KG1 (cell line): ENCODE measurements around the gene MARCHF10.

Experiments used
- DNase-seq: peaks from one replicate; lab custom pipeline; 2025; lab: John Stamatoyannopoulos, UW

The MARCHF10 gene

GRCh38 chr17:62676952-62677596, 131.0 kb downstream of the MARCHF10 start:
- no peak for DNase-seq

GRCh38 chr17:62676231-62676943, 131.7 kb downstream of the MARCHF10 start:
- no peak for DNase-seq

DNA sequence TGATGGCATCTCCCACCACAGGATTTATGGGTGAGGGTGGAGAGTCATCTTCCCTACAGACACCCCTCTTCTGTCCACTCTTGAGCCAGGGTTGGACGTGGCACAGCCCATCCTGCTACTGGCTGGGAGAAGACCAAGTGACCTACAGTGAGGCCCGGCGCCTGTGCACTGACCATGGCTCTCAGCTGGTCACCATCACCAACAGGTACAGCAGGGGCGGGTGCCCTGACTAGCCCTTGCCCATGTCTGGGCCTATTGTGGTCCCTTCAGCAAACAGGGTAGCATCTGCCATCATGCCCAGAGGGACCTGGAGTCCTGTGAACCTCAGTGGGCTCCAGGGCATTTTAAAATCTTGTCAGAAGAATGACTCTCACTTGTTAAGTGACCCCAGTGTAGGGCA, 132.4 kb downstream of the MARCHF10 start:
- DNase-seq: no peak

DNA sequence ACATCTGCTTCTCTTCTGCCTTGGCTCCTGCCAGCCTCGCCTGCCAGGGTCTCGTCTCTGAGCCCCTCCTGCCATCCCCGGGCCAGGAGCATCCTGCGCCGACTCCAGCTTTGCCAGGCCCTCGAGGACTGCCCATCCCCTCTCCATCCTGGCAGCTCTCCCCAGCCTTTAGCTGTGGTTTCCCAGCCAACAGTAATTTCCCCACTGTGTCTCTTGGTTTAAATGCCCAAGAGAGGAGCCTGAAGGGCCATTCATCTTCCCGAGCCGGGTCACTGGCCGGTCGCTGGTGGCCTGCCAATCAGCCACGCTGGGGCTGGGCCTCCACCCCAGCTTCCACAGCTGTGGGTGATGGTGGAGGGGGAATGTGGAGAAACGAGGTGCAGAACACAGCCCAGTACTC, 132.9 kb downstream of the MARCHF10 start:
- no peak for DNase-seq

DNA sequence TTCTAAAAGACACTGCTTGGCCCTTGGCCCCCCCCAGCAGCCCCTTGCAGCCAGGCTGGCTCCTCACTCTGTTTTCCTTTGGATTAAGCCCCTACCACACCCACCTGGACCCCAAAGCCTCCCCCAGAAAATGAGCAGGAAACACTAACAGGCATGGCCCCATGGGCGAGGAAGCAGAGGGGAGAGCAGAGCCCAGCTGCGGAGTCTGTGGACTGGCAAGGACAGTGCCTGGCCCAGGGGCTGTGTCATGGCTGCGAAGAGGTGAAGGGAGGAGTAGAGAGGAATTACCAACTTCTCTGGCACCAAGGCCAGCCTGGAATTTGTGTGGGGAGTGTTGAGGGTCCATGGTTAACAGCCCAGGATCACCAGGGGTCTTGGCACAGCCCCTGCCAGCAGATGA, 133.3 kb downstream of the MARCHF10 start:
- DNase-seq: no peak

- no peak for DNase-seq
These were observed 133.8 kb downstream of the MARCHF10 start for GRCh38 chr17:62674363-62674739.

DNA sequence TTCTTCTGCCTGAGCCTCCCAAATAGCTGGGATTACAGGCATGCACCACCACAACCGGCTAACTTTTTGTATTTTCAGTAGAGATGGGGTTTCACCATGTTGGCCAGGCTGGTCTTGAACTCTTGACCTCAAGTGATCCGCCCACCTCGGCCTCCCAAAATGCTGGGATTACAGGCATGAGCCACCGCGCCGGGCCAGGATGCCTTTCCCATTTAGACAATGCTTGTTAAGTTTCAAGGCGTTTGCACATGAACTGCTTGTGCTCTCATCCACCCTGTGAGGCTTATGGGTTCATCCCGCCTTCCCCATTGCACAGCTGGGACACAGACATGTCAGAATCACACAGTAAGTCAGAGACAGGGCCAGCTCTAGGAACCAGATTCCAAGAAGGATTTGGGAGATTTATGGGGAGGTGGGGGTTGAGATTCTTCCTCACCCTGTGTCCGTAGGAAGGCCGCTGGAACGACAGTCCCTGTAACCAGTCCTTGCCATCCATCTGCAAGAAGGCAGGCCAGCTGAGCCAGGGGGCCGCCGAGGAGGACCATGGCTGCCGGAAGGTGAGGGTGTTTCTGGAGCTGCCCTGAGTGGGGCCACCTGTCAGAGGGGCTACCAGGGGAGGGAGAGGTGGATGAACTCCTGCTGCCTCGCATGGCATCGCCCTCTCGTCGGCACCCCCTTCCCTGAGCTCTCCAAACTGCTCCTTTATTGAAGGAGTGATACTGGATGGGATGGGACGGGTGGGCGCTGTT, 134.3 kb downstream of the MARCHF10 start:
- no peak for DNase-seq

GRCh38 chr17:62672957-62673356, 135.2 kb downstream of the MARCHF10 start:
- no peak for DNase-seq

DNA sequence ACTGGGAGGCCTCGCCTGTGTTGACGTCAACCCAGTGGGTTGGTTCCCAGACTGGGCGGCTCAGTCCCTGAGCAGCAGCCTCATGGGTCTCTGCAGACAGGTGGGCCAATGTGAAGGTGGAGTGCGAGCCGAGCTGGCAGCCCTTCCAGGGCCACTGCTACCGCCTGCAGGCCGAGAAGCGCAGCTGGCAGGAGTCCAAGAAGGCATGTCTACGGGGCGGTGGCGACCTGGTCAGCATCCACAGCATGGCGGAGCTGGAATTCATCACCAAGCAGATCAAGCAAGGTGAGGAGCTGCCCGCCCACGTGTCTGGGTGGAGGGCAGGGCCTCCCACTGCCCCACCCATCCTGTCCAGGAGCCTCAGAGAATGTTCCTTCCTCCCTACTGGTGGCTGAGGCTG, 136.6 kb downstream of the MARCHF10 start:
- DNase-seq: no peak

- no peak for DNase-seq
These were observed 137.8 kb downstream of the MARCHF10 start for GRCh38 chr17:62670202-62670821.

DNA sequence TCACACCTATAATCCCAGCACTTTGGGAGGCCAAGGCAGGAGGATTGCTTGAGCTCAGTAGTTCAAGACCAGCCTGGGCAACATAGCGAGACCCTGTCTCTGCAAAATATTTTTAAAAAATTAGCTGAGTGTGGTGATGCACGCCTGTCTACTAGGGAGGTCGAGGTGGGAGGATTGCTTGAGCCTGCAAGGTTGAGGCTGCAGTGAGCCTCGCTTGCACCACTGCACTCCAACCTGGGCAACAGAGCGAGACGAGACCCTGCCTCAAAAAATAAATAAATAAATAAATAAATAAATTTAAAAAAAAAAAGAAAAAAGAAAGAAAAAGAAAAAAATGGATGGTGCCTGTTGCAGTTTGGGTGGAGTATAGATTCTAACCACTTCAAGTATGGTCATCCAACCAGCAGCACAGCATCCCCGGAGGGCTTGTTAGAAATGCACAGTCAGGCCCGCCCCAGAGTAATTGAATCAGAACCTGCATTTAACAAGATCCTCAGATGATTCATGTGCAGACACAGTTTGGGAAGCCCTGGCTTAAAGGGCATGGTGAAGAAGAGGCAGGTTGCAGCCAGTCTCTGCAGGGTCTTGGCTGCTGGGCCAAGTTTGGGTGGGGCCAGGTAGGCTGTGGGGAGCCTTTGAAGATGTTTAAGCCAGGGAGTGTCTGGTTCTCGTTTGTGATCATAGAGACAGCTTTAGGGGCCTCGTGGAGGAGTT, 139.9 kb downstream of the MARCHF10 start:
- no peak for DNase-seq

GRCh38 chr17:62666801-62667591, 141.1 kb downstream of the MARCHF10 start:
- no peak for DNase-seq

DNA sequence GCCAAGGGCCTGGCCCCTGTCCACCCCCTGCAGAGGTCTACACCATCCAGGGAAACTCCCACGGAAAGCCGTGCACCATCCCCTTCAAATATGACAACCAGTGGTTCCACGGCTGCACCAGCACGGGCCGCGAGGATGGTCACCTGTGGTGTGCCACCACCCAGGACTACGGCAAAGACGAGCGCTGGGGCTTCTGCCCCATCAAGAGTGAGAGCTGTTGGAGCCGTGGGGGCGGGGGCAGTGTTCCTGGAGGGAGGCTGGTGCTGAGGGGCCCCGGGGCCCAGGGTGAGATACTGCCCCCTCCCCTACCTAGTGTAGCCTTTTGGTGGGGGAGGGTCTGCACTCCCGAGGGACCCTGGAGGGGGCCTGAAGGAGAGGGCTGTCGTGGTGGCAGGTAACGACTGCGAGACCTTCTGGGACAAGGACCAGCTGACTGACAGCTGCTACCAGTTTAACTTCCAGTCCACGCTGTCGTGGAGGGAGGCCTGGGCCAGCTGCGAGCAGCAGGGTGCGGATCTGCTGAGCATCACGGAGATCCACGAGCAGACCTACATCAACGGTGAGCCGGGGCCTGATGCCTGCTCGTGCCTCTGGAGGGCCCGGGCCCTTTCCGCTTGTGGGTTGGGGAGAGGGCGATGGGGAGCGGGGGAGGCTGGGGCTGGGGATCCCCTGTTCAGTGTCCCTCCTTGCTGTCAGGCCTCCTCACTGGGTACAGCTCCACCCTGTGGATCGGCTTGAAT, 141.9 kb downstream of the MARCHF10 start:
- no peak for DNase-seq

- no peak for DNase-seq
These were observed 142.5 kb downstream of the MARCHF10 start for GRCh38 chr17:62665599-62665998.

- DNase-seq: no peak
These were observed 143.6 kb downstream of the MARCHF10 start for GRCh38 chr17:62664336-62665120.

DNA sequence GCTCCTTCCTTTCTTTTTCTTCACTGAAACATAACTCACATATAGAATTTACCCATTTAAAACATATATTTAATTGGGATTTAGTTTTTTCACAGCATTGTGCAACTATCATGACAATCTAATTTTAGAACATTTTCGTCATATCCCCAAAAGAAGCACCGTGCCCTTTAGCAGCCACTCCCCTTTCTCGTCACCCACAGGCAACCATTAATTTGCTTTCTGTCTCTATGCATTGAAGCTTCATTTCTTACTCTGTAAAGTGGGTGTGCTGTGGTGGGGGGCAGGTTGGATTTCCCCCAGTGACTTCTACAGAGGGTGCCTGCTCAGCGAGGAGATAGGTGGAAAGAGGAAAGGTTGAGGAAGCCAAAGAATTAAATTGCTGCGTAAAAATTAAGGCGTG, 144.8 kb downstream of the MARCHF10 start:
- no peak for DNase-seq

DNA sequence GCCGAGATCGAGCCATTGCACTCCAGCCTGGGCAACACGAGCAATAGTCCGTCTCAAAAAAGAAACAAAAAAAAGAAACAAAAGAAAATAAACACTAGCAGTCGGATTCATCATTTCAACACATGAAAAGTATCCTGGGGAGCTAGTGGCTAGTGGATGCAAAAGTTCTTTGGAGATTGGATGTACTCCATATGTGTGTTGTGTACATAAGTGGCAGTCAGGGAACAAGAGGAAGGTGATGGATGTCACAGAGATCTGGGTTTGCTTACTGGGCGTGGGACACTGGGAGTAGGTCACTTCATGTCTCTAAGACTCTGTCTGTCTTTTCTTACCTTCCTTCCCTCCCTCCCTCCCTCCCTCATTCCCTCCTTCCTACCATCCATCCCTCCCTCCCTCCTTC, 145.3 kb downstream of the MARCHF10 start:
- DNase-seq: no peak

DNA sequence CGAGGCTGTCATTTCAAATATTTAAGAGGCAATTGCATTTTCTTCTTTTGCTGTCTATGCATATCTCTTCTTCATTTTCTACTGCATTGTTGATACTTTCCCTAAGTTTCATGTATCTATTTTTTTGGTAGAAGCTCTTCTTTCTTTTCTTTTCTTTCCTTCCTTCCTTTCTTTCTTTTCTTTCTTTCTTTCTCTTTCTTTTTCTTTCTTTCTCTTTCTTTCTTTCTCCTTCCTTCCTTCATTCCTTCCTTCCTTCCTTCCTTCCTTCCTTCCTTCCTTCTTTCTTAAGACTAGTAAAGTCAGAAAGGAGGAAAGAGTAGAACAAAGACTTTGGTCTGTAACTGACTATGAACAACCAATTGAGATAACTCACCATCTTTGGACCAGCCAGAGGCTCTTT, 146.8 kb downstream of the MARCHF10 start:
- no peak for DNase-seq

DNA sequence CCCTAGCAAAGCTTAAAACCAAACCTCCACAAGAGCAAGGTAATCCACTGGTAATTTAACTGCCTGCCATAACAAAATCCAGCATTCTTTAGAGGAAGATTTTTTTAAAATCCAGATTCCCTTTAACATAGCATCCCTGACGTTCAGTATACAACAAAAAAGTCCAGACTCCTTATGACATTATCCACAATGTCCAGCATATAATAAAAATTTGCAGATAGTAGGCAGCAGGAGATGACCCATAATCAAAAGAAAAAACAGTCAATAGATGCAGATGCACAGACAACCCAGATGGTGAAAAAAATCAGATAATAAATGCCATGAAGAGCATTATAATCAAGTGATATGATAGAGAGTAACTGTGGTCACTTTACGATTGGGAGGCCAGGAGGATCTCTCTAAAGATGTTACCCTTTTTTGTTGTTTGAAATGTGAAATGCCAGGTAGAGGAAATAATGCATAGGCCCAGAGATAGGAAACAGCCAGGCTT, 147.4 kb downstream of the MARCHF10 start:
- DNase-seq: no peak
